H4 (cell line): ENCODE measurements around the gene RALGAPA2. TPM values are rescaled to one million over a fixed set of nuclear protein-coding genes. Genes with fewer than 3 reads are reported as not detected.

Experiments
- DNase-seq: peaks from one replicate; pipeline ENCODE4 v3.0.0-alpha.2; 2015; ENCODE audit warnings: low spot score
- total RNA-seq: library from RNA; depleted of rRNA; stranded (reverse); fragments of >200 nt; shearing (Covaris generic); gene quantifications from 2 replicates; pipeline ENCODE4 v1.2.3, GENCODE V29; 2014

RALGAPA2 gene
- total RNA-seq, 1 experiment from 2014 or later = 4.5 TPM

GRCh38 chr20:20465252-20465651 is 247.2 kb downstream of the RALGAPA2 start:
- DNase-seq = no peak

GRCh38 chr20:20463933-20464374 is 248.5 kb downstream of the RALGAPA2 start:
- DNase-seq = no peak

GRCh38 chr20:20462185-20462584 is 250.3 kb downstream of the RALGAPA2 start:
- DNase-seq = no peak

- DNase-seq = no peak
Measured at GRCh38 chr20:20461551-20461950, 250.9 kb downstream of the RALGAPA2 start.

- DNase-seq = no peak
Measured at GRCh38 chr20:20459726-20460125, 252.7 kb downstream of the RALGAPA2 start.

GRCh38 chr20:20457392-20458126 is 254.9 kb downstream of the RALGAPA2 start:
- no peak for DNase-seq

GRCh38 chr20:20456741-20457140 is 255.7 kb downstream of the RALGAPA2 start:
- DNase-seq = no peak

GRCh38 chr20:20455926-20456325 is 256.5 kb downstream of the RALGAPA2 start:
- DNase-seq = no peak

GRCh38 chr20:20454850-20455627 is 257.4 kb downstream of the RALGAPA2 start:
- no peak for DNase-seq

- DNase-seq = no peak
Measured at GRCh38 chr20:20454367-20454766, 258.1 kb downstream of the RALGAPA2 start.

GRCh38 chr20:20452254-20452676 is 260.2 kb downstream of the RALGAPA2 start:
- peak; percentile 80 for DNase-seq

- no peak for DNase-seq
Measured at GRCh38 chr20:20450521-20450920, 261.9 kb downstream of the RALGAPA2 start.

GRCh38 chr20:20448881-20449280 is 263.6 kb downstream of the RALGAPA2 start:
- DNase-seq = no peak

GRCh38 chr20:20447196-20447595 is 265.2 kb downstream of the RALGAPA2 start:
- no peak for DNase-seq

- no peak for DNase-seq
Measured at GRCh38 chr20:20446425-20447015, 265.9 kb downstream of the RALGAPA2 start.

- no peak for DNase-seq
Measured at GRCh38 chr20:20446001-20446400, 266.4 kb downstream of the RALGAPA2 start.

GRCh38 chr20:20443504-20443903 is 268.9 kb downstream of the RALGAPA2 start:
- DNase-seq = peak; percentile 28

GRCh38 chr20:20442466-20442865 is 270.0 kb downstream of the RALGAPA2 start:
- DNase-seq = no peak

GRCh38 chr20:20440886-20441658 is 271.4 kb downstream of the RALGAPA2 start:
- peak; percentile 23 for DNase-seq

GRCh38 chr20:20440481-20440880 is 272.0 kb downstream of the RALGAPA2 start:
- no peak for DNase-seq

- DNase-seq = no peak
Measured at GRCh38 chr20:20439602-20440190, 272.7 kb downstream of the RALGAPA2 start.
